ENCODE results near the gene TPM2.
A peak's percentile ranks its signal among the peaks of the same experiment; 100 is the strongest.

Gene TPM2

GRCh38 chr9:35689542-35690293 is at the start of gene TPM2:
TSS of gene TPM2 (minus strand) at chr9:35689925. CDS start at chr9:35689817, 108 bp downstream.
- DNase-seq: peak; percentile 95

- no peak for DNase-seq
These were observed 49.2 kb upstream of the TPM2 start for GRCh38 chr9:35738924-35739323.

- no peak for DNase-seq
These were observed 48.5 kb upstream of the TPM2 start for GRCh38 chr9:35738186-35738585.

- DNase-seq: no peak
These were observed 47.4 kb upstream of the TPM2 start for GRCh38 chr9:35737143-35737542.

GRCh38 chr9:35736201-35736633 is 46.5 kb upstream of the TPM2 start:
- peak; percentile 69 for DNase-seq

GRCh38 chr9:35734096-35734495 is 44.4 kb upstream of the TPM2 start:
- no peak for DNase-seq

- DNase-seq: peak; percentile 63
These were observed 43.2 kb upstream of the TPM2 start for GRCh38 chr9:35732800-35733541.

GRCh38 chr9:35732185-35732799 is 42.6 kb upstream of the TPM2 start, which contains the start of the genes CREB3 and TLN1:
TSS of gene CREB3 (plus strand) at chr9:35732666. CDS start at chr9:35732773, 107 bp downstream.
TSS of gene TLN1 (minus strand) at chr9:35732195. CDS start at chr9:35725694, 6,501 bp downstream.
- DNase-seq: peak; percentile 99

GRCh38 chr9:35731415-35732184 is 41.9 kb upstream of the TPM2 start:
- DNase-seq: no peak

GRCh38 chr9:35730486-35730854 is 40.7 kb upstream of the TPM2 start:
- DNase-seq: no peak

GRCh38 chr9:35729700-35730485 is 40.2 kb upstream of the TPM2 start:
- peak; percentile 92 for DNase-seq

- no peak for DNase-seq
These were observed 39.4 kb upstream of the TPM2 start for GRCh38 chr9:35729101-35729500.

- DNase-seq: peak; percentile 96
These were observed 38.6 kb upstream of the TPM2 start for GRCh38 chr9:35728041-35728971.

- no peak for DNase-seq
These were observed 37.9 kb upstream of the TPM2 start for GRCh38 chr9:35727676-35728040.

GRCh38 chr9:35726931-35727330 is 37.2 kb upstream of the TPM2 start:
- peak; percentile 26 for DNase-seq

- no peak for DNase-seq
These were observed 35.6 kb upstream of the TPM2 start for GRCh38 chr9:35725362-35725761.

- DNase-seq: no peak
These were observed 34.2 kb upstream of the TPM2 start for GRCh38 chr9:35723908-35724307.

GRCh38 chr9:35723426-35723825 is 33.7 kb upstream of the TPM2 start:
- DNase-seq: no peak

GRCh38 chr9:35719546-35719945 is 29.8 kb upstream of the TPM2 start:
- DNase-seq: no peak

- no peak for DNase-seq
These were observed 29.2 kb upstream of the TPM2 start for GRCh38 chr9:35718721-35719511.
